Measurements from ENCODE around the gene DENND1A.

Gene DENND1A

DNA sequence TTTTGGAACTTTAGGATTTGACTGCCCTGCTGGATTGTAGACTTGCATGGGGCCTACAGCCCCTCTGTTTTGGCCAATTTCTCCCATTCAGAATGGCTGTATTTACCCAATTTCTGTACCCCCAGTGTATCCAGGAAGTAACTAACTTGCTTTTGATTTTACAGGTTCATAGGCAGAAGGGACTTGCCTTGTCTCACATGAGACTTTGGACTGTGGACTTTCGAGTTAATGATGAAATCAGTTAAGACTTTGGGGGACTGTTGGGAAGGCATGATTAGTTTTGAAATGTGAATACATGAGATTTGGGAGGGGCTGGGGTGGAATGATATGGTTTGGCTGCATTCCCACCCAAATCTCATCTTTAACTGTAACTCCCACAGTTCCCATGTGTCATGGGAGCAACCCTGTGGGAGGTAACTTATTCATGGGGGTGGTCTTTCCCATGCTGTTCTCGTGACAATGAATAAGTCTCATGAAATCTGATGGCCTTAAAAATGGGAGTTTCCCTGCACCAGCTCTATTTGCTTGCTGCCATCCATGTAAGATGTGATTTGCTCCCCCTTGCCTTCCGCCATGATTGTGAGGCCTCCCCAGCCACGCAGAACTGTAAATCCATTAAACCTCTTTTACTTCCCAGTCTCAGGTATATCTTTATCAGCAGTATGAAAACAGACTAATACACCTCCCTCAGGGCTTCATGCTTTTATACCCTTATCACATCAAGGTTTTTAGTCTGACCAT, 206.6 kb downstream of the DENND1A start:
- DNase-seq: no peak

DNA sequence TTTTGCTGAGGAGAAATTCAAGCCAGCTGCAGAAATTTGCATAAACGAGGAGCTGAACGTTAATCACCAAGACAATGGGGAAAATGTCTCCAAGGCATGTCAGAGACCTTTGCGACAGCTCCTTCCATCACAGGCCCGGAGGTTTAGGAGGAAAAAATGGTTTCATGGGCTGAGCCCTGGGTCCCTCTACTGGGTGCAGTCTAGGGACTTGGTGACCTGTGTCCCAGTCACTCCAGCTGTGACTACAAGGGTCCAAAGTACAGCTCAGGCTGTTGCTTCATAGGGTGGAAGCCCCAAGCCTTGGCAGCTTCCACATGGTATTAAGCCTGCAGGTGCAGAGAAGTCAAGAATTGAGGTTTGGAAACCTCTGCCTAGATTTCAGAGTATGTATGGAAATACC, 207.5 kb downstream of the DENND1A start:
- DNase-seq: no peak

DNA sequence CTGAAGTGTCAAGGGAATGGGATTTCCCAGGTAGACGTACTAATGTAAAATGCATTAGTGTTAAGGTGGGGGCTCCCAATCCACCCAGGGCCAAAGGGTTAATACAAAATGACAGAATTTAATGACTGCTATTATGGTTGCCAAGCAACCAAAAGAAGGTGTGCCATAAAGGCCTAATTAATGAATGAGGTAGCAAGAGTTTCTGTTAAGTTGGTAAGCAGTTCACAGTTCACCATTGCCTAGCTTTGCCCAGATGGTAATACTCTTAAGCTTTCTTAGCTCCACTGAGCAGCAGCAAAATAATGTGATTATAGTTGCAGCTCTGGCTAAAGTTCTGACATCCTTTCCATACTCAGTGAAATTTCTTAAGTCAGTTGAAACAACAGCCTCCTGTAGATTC, 211.7 kb downstream of the DENND1A start:
- DNase-seq: no peak

DNA sequence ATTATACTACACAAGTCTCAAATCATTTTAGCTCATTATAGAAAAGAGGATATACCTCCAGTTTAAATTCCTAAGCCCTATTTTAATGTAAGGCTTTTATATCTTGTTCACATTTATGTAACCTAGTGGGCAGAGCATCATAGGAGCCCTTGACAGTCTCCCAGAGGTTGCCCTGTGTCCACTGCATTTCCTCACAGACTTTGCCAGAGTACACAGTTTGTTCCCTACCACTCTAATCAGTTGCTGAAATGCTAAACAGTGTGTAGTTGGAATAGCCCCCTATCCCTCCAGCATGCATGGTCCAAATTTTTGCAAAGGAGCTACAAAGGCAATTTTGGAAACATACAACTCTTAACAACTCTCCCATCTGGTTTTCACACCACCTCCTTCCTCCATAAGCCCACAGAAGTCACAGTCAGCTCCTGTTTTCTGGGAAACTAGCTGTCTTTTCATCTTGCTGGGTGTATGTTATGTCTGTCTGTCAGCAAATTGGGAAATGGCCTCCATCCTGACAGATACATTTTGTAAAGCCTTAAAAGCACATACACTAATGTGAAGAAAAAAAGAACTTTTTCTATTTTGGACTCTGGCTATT, 212.2 kb downstream of the DENND1A start:
- no peak for DNase-seq

DNA sequence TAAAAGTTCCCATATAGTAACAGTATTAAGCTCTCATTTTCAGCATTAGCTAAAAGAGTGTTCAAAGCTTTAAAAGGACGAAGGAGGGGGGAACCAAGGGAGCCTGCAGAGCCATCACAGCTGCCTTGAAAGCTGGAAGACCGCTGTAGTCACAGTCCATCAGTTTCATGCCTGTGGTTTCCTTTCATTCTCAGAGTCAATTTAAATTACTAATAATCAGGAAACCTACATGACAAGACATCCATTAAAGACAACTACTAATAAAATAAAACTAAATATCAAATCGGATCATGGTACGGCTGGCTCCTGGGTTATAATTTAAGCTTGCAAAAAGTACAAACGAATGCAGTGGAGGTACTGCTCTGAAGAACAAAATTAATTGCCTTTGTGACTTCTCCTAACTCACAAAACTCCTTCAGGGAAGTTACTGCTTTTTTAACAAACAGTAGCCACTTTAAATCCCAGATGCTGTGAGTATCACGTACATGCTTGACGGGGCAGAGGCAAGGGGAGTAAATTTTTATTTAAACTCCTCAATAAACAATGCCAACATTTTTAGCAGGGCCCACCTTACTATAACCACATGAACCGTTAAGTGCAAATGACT, 213.5 kb downstream of the DENND1A start:
- no peak for DNase-seq

DNA sequence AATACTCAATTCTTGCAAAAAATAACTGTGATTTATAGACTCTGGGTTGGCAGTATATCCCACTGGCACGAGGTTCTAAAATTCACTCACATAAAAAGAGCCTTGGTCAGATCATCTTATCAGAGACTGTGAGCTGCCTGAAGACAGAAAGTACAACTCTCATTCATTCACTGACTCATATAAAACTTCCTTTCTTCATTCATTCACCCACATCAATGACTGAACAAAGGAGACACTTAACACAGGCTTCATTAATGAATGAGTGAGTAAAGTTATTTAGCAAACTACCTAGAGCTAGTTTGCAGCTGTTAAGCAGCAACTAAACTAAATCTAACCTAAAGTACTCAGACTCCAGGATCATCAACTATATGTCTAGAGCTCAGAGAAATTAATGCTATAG, 214.7 kb downstream of the DENND1A start:
- no peak for DNase-seq

DNA sequence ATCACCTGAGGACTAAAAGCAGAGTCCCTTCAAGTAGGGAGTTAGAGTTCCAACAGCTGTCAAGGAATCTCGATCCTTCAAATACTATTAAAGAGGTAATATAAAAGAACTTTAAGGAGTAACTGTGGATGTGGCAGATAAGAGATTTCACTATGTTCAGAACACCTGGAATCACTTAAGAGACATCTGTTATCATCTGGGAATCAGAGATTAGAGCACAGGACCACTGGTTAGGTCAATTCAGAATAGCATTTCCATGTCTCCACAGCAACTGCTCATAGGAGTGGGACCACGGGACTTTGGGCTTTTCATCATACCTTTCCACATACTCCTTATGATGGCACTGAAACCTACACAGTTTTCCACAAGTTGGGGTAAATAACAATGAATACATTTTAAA, 216.6 kb downstream of the DENND1A start:
- no peak for DNase-seq

DNA sequence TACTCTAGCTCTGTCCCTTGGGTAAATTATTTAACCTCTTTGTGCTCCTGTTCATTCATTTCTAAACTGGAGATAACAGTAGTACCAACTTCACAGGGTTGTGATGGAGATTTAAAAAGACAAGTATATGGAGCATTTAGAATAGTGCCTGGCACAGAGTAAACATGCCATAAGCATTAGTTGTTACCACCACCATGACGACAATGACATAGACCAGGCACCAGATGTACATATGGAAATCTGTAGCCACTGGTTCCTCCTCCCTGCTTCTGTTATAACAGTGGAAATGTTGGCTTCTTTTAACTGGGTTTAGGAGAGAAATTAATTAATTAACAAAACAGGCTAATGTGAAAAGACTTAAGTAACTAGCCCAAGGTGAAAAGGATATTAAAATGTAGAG, 217.5 kb downstream of the DENND1A start:
- DNase-seq: no peak

DNA sequence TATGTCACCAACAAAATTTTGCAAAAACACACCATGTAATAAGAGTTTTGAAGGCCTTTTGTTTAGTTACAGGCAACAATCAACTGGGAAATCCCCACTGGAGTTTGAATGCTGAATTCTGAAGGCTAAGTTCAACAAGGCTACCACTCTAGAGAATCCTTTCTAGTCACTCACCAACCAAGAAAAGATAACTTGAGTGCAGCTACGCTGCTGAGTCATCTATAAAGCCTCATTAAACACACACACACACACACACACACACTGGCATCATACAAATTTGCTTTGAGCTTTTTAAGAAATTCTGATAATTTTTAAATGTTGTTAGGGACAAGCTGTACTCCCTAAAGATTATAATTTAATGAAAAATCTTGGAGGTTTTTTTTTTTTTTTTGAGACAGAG, 219.6 kb downstream of the DENND1A start:
- DNase-seq: no peak

DNA sequence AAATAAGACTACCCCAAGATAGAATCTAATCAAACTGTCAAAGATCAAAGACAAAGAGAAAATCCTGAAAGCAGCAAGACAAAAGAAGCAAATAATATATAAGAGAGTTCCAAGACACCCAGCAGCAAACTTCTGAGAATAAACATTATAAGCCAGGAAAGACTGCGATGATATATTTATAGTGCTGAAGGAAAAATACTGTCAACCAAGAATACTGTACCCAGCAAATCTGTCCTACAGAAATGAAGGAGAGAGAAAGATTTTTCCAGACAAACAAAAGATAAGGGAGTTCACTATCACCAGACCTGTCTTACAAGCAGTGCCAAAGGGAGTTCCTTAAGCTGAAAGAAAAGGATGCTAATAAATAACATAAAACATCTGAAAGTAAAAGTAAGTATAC, 227.4 kb downstream of the DENND1A start:
- no peak for DNase-seq

DNA sequence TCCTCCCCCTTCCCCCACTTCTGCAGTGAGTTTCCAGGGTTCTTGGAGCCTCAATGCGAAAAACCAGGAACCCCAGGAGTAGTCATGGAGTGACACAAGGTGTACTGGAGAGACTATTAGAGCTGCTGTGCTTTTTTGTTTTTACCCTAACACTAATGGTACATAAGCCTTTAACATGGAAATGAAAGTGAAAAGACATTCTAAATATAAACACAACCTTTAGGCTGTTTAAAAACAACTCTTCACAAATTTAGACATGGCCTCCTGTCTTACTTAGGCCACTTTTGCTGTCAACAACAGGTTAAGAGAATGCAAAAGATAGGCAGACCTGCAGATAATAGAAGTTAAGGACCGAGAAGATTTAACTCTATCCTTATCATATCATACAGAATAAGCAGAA, 232.2 kb downstream of the DENND1A start:
- DNase-seq: no peak

DNA sequence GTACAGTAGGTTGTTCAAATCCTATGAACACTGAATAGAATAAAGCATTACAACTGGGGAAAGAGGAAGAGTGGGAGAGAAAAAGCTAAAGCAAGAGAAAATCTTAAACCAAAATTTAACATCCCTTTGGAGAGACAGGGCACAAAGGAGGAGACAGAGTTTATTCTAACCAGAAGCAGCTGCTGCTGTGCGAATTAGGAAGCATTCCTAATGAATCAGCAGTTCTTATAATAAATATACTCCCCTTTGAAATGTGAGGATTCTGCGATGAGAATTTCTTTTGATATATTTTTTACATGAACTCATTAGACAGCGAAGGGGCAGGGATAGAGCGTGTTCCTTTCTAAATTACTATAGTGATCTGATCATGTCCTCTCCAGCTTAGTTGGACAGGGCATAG, 233.4 kb downstream of the DENND1A start:
- peak in 1 of 4 experiments; percentile 9 for DNase-seq

DNA sequence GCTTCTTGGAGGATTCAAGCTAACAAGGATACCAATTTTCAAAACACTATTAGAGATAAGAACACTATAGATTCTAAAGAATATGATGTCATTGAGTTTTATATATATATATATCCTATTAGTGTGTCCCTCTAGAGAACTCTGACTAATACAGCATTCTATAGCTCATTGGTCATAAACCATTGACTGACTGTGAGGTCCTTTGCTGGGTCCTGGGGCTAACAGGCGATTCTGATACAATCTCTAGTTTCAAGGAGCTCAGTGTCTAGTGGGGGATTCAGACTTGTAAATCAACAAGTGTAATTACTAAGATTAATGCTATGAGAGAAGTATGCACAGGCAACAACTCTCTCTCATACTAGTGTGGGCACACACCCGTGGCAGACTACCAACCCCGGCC, 234.5 kb downstream of the DENND1A start:
- DNase-seq: no peak

DNA sequence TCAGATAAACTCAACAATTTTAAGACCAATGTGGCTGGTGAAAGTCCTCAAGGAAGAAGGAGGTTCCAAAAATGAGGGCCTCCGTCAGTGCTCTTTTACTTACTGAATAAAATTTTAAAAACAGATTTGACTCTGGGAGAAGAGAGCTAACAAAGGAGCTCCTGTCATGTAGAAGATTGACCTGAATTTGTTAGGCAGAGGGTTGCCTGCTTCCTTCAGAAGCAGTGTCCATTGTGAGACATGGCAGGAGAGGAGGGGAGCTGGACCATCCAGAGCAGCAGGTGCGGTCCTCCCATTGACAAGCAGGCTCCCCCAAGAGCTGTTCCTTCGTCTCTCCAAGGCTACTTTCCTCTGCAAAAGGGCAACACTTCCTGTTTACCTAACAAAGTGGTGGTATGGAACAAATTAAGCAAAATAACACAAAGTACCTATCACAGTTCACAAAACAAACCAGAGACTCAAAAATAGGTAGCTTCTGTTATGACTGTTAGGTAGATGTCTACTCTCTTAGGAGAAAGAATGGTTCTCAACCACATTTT, 238.1 kb downstream of the DENND1A start:
- no peak for DNase-seq

DNA sequence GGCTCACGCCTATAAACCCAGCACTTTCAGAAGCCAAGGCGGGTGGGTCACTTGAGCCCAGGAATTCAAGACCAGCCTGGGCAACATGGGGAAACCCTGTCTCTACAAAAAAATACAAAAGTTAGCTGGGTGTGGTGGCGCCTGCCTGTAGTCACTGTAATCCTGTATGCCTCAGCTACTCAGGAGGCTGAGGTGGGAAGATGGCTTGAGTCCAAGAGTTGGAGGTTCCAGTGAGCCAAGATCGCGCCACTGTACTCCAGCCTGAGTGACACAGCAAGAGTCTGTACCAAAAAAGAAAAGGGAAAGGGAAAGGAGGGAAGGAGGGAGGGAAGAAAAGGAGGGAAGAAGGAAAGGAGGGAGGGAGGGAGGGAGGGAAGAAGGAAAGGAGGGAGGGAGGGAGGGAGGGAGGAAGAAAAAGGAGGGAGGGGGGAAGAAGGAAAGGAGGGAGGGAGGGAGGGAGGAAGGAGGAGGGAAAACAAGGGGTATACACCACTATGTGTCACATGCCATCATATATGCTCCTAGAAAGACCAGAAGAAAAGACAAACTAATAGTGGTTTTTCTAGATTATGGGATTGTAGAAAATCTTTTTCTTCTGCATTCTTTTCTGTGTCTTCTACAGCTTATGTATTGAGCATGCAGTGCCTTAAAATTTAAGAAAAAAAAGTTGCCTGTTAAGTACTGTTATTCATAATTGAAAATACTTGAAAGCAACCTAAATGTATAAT, 240.1 kb downstream of the DENND1A start:
- DNase-seq: no peak

DNA sequence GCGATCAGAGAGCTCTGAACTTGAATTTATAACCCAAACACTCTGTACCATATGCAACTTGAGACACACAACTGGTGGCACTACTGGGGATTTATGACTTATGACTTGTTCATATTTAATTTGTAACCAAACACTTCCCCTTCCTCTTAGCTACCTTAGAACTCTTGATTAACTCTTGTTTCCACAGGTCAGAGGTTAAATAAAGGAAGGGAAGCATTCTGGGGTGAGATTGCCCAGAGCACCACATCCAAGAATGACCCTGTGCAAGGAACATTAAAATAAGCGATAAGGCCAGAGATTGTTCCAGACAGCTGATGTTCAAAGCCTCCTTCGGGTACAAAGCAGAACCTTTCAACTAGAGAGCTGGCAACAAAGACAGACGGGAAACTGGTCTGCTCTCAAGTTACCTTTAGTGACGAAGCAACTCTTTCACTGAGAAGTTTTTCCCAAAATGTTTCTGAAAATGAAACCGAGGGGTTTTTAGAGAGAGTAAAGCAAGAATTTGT, 242.6 kb downstream of the DENND1A start:
- peak in 3 of 4 experiments; percentile 4 to 24 (median 18) for DNase-seq

DNA sequence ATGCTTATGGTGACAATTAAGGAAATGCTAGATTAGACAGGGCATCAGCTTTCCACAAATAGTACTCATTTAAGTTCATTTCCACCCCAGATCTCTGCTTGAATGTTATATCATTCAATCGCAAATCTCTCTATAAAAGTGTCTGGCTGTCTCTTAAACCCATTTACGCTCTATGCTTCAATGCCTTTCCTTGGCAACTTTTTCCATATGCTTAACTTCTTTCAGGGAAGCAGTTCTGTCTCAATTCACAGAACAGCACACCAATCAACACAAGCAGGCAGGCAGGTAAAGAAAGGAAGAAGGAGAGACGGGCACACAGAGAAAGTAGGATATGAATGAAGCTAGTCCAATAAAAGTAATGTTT, 243.1 kb downstream of the DENND1A start:
- no peak for DNase-seq

DNA sequence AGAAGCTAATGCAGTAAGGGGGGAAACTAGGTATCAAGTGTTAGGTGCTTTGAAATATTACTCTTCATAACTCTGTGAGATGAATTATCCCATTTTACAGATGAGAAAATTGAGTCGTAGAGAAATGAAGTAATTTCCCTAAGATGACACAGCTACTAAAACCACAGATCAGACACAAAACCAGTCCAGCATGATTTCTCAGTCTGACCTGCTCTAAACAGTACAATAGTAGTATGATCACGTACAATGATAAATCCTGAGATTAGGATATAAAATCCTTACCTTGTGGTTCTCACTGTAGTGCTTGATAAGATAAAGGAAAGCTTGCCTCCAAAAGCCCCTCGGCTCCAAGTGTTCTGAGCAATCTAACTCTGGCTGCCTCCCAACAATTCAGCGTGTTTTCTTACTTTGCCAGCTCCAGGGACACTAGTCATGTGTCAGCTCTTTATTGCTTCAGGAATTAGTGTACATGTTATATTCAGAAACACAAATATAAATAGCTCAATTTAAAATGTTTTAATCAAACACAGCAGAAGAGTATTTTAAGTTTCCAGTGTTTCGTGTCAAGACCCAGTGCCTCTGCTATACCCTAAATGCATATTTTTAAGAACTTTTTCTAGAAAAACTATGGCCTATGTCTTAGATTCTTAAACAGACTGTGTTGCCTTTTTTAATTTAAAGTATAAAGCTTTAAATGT, 243.6 kb downstream of the DENND1A start:
- no peak for DNase-seq

DNA sequence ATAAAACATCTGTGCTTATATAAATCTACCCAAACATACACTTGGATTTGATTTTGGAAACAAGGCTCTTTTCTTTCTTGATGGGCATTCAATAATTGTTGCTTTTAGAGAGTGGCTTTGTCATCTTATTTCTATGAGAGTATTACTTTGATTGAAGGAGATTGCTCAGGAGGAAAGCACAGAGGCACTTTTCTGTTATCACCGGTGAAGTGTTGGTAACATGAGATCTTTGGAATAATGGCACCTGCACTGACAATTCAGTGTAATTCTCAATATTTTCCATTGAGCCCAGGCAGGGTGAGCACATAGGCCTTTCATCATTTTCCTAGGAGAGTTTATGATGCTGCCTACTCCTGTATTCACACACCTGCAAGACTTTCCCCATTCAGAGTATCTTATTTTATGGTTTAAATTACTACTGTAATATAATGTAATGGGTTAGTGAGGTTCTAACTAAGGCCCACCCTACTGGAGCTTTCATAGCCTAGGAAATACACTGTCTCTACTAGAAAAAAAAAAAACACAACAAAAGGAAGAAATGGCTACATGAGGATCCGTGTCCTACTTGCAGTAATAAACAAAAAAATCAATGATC, 244.3 kb downstream of the DENND1A start:
- DNase-seq: no peak

DNA sequence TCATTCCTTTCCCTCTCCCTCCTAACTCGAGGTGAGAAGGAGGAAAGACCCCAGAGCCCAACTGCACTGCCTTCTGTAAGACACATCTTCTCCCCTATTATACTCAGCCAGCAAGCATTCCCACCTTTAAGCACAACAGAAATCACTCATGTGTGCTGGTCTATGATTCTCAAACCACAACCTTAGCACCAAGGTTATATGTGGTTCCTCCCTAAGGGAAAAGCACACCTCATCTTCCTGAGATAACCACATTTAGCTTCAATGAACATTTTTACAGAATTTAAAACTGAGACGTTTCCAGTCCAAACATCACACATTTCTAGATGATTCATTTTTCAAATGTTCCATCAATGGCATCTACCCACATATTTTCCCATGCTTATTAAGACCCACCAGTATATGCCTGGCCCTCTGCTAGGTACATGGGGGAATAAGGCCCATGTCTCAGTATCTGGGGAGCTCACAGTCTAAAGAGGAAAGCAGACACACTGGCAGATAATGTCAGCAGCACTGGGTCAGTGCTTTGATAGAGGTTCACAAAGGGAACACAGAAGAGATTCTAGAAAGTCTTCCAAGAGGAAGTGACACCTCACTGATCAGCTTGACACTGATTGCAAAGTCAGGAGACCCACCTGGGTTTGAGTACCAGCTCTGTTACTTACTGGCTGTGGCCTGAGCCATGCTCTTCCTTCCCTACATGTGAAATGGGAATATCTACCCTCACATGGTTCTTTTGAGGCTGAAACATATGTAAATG, 245.4 kb downstream of the DENND1A start:
- no peak for DNase-seq

DNA sequence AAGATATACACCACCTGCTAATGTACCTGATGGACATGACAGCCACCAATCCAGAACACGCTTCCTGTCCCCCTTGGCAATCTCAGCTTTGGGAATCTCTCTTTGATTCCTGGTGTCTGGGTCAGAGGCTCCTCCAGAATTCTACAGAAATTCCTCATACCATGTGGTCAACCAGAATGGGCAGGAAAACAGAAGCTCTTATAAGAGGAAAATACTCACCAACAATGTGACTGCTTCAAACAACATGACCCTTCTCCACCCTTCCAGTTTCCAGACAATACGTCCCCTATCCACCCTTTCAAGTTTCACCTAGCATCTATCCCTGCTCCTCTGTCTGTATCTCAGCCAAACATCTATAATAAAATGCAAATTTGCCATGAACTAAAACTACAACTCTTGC, 247.2 kb downstream of the DENND1A start:
- DNase-seq: no peak

All from suppressor macrophage (primary cell).